Liver (tissue), 9 donors: ENCODE data around the gene CPNE4. TPM values are rescaled to one million over a fixed set of nuclear protein-coding genes. Genes with fewer than 3 reads are reported as not detected.

ENCODE experiments used
- DNase-seq: peaks from one replicate; pipeline ENCODE4 v3.0.0-alpha.2; 2017; ENCODE audit warnings: low spot score
- H3K27ac ChIP-seq, 2 donors: one replicate each; pipeline ENCODE4 v1.7.0; 2013; ENCODE audit warnings: inconsistent platforms in 2 of 2, low read length in 2 of 2, control low read depth in 1 of 2, low read depth in 1 of 2, mild to moderate bottlenecking in 1 of 2
- H3K27me3 ChIP-seq, 4 donors: one replicate each; pipeline versions ENCODE4 v1.6.1 to v1.7.0; 2013; ENCODE audit warnings: low read length in 3 of 4, inconsistent platforms in 1 of 4, mild to moderate bottlenecking in 1 of 4, moderate library complexity in 1 of 4; ENCODE audit not compliant: control insufficient read depth in 4 of 4, insufficient read depth in 4 of 4
- H3K36me3 ChIP-seq, 4 donors: one replicate each; pipeline versions ENCODE4 v1.6.1 to v1.7.0; 2013; ENCODE audit warnings: low read length in 3 of 4, mild to moderate bottlenecking in 3 of 4, low read depth in 1 of 4, moderate library complexity in 1 of 4; ENCODE audit not compliant: control insufficient read depth in 4 of 4, insufficient read depth in 3 of 4
- H3K4me1 ChIP-seq, 4 donors: one replicate each; pipeline versions ENCODE4 v1.6.1 to v1.7.0; 2013; ENCODE audit warnings: low read length in 3 of 4, mild to moderate bottlenecking in 3 of 4, moderate library complexity in 1 of 4; ENCODE audit not compliant: control insufficient read depth in 4 of 4, insufficient read depth in 4 of 4
- H3K4me3 ChIP-seq, 3 donors: one replicate each; pipeline versions ENCODE4 v1.6.1 to v1.7.0; 2013; ENCODE audit warnings: low read length in 3 of 3, control low read depth in 1 of 3, low read depth in 1 of 3, mild to moderate bottlenecking in 1 of 3
- H3K9ac ChIP-seq, 2 donors: one replicate each; pipeline ENCODE4 v1.7.0; 2013; ENCODE audit warnings: low read length in 2 of 2, mild to moderate bottlenecking in 2 of 2, moderate library complexity in 2 of 2, control low read depth in 1 of 2, low read depth in 1 of 2
- H3K9me3 ChIP-seq, 4 donors: one replicate each; pipeline versions ENCODE4 v1.6.1 to v1.7.0; 2013; ENCODE audit warnings: low read length in 3 of 4; ENCODE audit not compliant: control insufficient read depth in 4 of 4
- EGR1 ChIP-seq, 2 donors: IDR thresholded peaks; 2 replicates each; pipeline ENCODE4 v1.6.1; 2016 to 2018; ENCODE audit warnings: antibody characterized with exemption in 2 of 2, low read depth in 2 of 2
- FOXA2 ChIP-seq: IDR thresholded peaks from 2 replicates; pipeline ENCODE4 v1.6.1; 2016; ENCODE audit warnings: antibody characterized with exemption
- GABPA ChIP-seq, 2 donors: IDR thresholded peaks in 1 of 2; conservative IDR thresholded peaks in 1 of 2; 2 replicates each; pipeline ENCODE4 v1.6.1; 2016; ENCODE audit warnings: antibody characterized with exemption in 2 of 2, mild to moderate bottlenecking in 1 of 2, moderate library complexity in 1 of 2
- HNF4G ChIP-seq: IDR thresholded peaks from 2 replicates; pipeline ENCODE4 v1.6.1; 2016; ENCODE audit warnings: antibody characterized with exemption
- JUND ChIP-seq, 2 donors: IDR thresholded peaks; 2 replicates each; pipeline ENCODE4 v1.6.1; 2016; ENCODE audit warnings: antibody characterized with exemption in 2 of 2
- NR2F2 ChIP-seq: IDR thresholded peaks from 2 replicates; pipeline ENCODE4 v1.6.1; 2016; ENCODE audit warnings: antibody characterized with exemption
- RAD21 ChIP-seq, 2 donors: IDR thresholded peaks; 2 replicates each; pipeline ENCODE4 v1.6.1; 2016; ENCODE audit warnings: antibody characterized with exemption in 2 of 2, mild to moderate bottlenecking in 2 of 2
- RXRA ChIP-seq, 2 donors: IDR thresholded peaks; 2 replicates each; pipeline ENCODE4 v1.6.1; 2017 to 2018; ENCODE audit warnings: antibody characterized with exemption in 2 of 2, mild to moderate bottlenecking in 1 of 2
- SP1 ChIP-seq: IDR thresholded peaks from 2 replicates; pipeline ENCODE4 v1.6.1; 2018; ENCODE audit warnings: antibody characterized with exemption, mild to moderate bottlenecking
- TAF1 ChIP-seq: conservative IDR thresholded peaks from 2 replicates; pipeline ENCODE4 v1.6.1; 2016; ENCODE audit warnings: antibody characterized with exemption, mild to moderate bottlenecking
- YY1 ChIP-seq: IDR thresholded peaks from 2 replicates; pipeline ENCODE4 v1.6.1; 2016; ENCODE audit warnings: antibody characterized with exemption, mild to moderate bottlenecking
- WGBS: extraction: QIAGEN DNeasy Blood & Tissue Kit; methylation state at CpG from one replicate; pipeline ENCODE4 v1.1.7; 2013; 5-methylcytosine and 5-hydroxymethylcytosine counted together
- polyA plus RNA-seq, 2 donors: library from polyadenylated mRNA; stranded (reverse) in 1 of 2; unstranded in 1 of 2; fragments of 200-250 nt in 1 of 2; fragments of >200 nt in 1 of 2; fragmentation: Nextera tagmentation in 1 of 2; extraction: Ambion mirVana in 1 of 2; gene quantifications; one replicate each; pipeline versions ENCODE4 v1.2.1 to v1.2.3, GENCODE V29; 2013 to 2015
- total RNA-seq, 2 donors: library from RNA; depleted of rRNA; stranded (reverse); fragments of >200 nt; gene quantifications; one replicate each; pipeline ENCODE4 v1.2.3, GENCODE V29; 2014
- TF ChIP-seq, protein P1 (sequence below): IDR thresholded peaks from 2 replicates; pipeline ENCODE4 v1.6.1; 2016; ENCODE audit warnings: antibody characterized with exemption
- TF ChIP-seq, protein P2 (sequence below): IDR thresholded peaks from 2 replicates; pipeline ENCODE4 v1.6.1; 2016; ENCODE audit warnings: antibody characterized with exemption
- TF ChIP-seq, protein P3 (sequence below): fragments of 150-350 bp; IDR thresholded peaks from 2 replicates; pipeline ENCODE4 v1.5.1; 2017; ENCODE audit warnings: improper control_type of control experiment, low read depth, low read length; ENCODE audit not compliant: missing input control
- TF ChIP-seq, protein P4 (sequence below): IDR thresholded peaks from 2 replicates; pipeline ENCODE4 v1.6.1; 2016; ENCODE audit warnings: antibody characterized with exemption
- TF ChIP-seq, protein P5 (sequence below): IDR thresholded peaks from 2 replicates; pipeline ENCODE4 v1.6.1; 2016; ENCODE audit warnings: antibody characterized with exemption, mild to moderate bottlenecking
- donor health status: healthy.
- donor health status: healthy.
- donor health status: healthy.
- donor health status: healthy.
- donor health status: healthy.

CPNE4 gene
- total and polyA plus RNA-seq, 4 donors = under 0.01 to 0.03 TPM; not detected in 2

DNA sequence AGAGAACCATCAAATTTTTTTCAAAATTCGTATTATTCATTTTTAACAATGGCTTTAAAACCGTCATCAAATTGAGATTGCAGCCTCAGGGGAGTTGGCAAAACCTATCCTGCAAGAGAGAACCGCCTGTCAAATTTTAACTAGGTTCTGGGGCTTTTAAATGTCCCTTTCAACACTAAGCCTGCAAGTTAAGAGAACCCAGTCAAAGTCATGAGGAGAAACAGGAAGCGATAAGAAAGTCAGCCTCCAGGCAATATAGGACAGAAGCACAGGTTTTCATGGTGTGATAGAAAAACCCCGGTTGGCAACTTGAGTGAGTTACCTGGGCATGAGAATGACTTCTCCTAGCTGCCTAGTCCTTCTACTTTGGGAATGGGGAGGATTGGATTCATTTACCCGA is 59.8 kb downstream of the CPNE4 start:
- no peak for DNase-seq
- H3K9me3 ChIP-seq = no peaks in the 10 kb centered on the region
- no peak overlapping the region for H3K27ac ChIP-seq
- no peaks in the 10 kb centered on the region for H3K36me3 ChIP-seq
- H3K4me3 ChIP-seq = no peak overlapping the region
- no peaks in the 10 kb centered on the region for H3K4me1 ChIP-seq
- TF ChIP-seq JUND (IDR thresholded peaks at IDR 0.05) (no peak), NR2F2 (no peak), RXRA (IDR thresholded peaks at IDR 0.05) (no peak), FOXA2 (no peak), GABPA (IDR thresholded peaks at IDR 0.05 in 1 of 2, conservative IDR thresholded peaks at IDR 0.05 in 1 of 2) (no peak)
- TF ChIP-seq, protein P1, sequence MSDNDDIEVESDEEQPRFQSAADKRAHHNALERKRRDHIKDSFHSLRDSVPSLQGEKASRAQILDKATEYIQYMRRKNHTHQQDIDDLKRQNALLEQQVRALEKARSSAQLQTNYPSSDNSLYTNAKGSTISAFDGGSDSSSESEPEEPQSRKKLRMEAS = no peak
- TF ChIP-seq, protein P2, sequence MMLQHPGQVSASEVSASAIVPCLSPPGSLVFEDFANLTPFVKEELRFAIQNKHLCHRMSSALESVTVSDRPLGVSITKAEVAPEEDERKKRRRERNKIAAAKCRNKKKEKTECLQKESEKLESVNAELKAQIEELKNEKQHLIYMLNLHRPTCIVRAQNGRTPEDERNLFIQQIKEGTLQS = no peak
- H3K27me3 ChIP-seq = peaks cover 0 to 2% (median 0%) of the 10 kb centered on the region in 4 donors
- 61% methylated on average over 6 of the region's 6 CpGs for WGBS
- no peak overlapping the region for H3K9ac ChIP-seq

DNA sequence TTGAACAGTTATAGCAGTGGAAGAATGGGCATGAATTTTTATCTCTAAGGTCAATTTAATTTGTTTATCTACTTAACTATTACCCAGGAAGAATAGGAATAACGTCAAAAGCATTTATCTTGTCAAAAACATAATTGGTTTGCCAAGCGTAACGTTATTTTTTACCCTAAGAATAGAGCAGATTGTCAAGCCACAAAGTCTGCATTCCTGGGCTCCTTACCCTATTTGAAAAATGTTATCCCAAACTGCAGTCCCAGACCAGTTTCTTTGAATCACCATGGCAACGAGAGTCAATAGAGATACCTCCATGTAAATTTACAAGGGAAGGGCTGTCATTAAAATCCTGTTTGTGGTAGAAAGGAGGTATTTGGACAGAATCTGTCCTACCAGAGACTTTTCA is 61.1 kb downstream of the CPNE4 start:
- Histone ChIP-seq H3K4me1 (no peaks in the 10 kb centered on the region), H3K36me3 (no peaks in the 10 kb centered on the region), H3K27me3 (peaks cover 0 to 2% (median 0%) of the 10 kb centered on the region in 4 donors), H3K27ac (no peak overlapping the region), H3K4me3 (no peak overlapping the region), H3K9me3 (no peaks in the 10 kb centered on the region), H3K9ac (no peak overlapping the region)
- TF ChIP-seq EGR1 (IDR thresholded peaks at IDR 0.05; ENCODE audit: low read depth in 2 of 2) (no peak), FOXA2 (no peak), GABPA (IDR thresholded peaks at IDR 0.05 in 1 of 2, conservative IDR thresholded peaks at IDR 0.05 in 1 of 2) (no peak), RAD21 (IDR thresholded peaks at IDR 0.05) (no peak)
- TF ChIP-seq, protein P2 = no peak
- WGBS = 56% methylated on average over 4 of the region's 4 CpGs
- no peak for DNase-seq

DNA sequence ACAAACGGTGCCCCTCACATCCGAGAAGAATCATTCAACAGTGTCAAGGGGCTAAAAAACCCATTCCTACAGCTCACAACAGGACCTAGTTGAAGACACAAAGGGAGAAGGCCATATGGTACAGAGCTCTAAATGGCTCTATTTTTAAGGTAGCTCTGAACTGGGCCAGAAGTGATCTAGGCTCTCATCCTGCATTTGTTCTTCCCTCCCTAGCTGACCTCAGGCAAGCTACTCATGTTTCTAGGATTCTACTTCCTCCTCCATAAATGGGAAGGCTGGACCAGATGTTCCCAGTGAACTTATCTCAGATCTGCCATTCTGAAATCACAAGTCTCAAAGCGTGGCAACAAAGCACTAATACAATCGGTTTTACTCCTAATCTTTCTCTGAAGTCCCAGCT is 62.3 kb downstream of the CPNE4 start:
- H3K9ac ChIP-seq = no peak overlapping the region
- no peak overlapping the region for H3K4me3 ChIP-seq
- H3K27me3 ChIP-seq = peaks cover 0 to 2% (median 0%) of the 10 kb centered on the region in 4 donors
- H3K9me3 ChIP-seq = no peaks in the 10 kb centered on the region
- WGBS = 78% methylated on average over 4 of the region's 4 CpGs
- TF ChIP-seq FOXA2 (no peak), JUND (IDR thresholded peaks at IDR 0.05) (no peak), HNF4G (no peak), YY1 (no peak), NR2F2 (no peak), SP1 (no peak), GABPA (IDR thresholded peaks at IDR 0.05 in 1 of 2, conservative IDR thresholded peaks at IDR 0.05 in 1 of 2) (no peak), TAF1 (no peak), RAD21 (IDR thresholded peaks at IDR 0.05) (no peak), EGR1 (IDR thresholded peaks at IDR 0.05; ENCODE audit: low read depth in 2 of 2) (no peak)
- TF ChIP-seq, protein P3, sequence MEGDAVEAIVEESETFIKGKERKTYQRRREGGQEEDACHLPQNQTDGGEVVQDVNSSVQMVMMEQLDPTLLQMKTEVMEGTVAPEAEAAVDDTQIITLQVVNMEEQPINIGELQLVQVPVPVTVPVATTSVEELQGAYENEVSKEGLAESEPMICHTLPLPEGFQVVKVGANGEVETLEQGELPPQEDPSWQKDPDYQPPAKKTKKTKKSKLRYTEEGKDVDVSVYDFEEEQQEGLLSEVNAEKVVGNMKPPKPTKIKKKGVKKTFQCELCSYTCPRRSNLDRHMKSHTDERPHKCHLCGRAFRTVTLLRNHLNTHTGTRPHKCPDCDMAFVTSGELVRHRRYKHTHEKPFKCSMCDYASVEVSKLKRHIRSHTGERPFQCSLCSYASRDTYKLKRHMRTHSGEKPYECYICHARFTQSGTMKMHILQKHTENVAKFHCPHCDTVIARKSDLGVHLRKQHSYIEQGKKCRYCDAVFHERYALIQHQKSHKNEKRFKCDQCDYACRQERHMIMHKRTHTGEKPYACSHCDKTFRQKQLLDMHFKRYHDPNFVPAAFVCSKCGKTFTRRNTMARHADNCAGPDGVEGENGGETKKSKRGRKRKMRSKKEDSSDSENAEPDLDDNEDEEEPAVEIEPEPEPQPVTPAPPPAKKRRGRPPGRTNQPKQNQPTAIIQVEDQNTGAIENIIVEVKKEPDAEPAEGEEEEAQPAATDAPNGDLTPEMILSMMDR = no peak
- TF ChIP-seq, protein P4, sequence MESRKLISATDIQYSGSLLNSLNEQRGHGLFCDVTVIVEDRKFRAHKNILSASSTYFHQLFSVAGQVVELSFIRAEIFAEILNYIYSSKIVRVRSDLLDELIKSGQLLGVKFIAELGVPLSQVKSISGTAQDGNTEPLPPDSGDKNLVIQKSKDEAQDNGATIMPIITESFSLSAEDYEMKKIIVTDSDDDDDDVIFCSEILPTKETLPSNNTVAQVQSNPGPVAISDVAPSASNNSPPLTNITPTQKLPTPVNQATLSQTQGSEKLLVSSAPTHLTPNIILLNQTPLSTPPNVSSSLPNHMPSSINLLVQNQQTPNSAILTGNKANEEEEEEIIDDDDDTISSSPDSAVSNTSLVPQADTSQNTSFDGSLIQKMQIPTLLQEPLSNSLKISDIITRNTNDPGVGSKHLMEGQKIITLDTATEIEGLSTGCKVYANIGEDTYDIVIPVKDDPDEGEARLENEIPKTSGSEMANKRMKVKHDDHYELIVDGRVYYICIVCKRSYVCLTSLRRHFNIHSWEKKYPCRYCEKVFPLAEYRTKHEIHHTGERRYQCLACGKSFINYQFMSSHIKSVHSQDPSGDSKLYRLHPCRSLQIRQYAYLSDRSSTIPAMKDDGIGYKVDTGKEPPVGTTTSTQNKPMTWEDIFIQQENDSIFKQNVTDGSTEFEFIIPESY = no peak
- TF ChIP-seq, protein P5, sequence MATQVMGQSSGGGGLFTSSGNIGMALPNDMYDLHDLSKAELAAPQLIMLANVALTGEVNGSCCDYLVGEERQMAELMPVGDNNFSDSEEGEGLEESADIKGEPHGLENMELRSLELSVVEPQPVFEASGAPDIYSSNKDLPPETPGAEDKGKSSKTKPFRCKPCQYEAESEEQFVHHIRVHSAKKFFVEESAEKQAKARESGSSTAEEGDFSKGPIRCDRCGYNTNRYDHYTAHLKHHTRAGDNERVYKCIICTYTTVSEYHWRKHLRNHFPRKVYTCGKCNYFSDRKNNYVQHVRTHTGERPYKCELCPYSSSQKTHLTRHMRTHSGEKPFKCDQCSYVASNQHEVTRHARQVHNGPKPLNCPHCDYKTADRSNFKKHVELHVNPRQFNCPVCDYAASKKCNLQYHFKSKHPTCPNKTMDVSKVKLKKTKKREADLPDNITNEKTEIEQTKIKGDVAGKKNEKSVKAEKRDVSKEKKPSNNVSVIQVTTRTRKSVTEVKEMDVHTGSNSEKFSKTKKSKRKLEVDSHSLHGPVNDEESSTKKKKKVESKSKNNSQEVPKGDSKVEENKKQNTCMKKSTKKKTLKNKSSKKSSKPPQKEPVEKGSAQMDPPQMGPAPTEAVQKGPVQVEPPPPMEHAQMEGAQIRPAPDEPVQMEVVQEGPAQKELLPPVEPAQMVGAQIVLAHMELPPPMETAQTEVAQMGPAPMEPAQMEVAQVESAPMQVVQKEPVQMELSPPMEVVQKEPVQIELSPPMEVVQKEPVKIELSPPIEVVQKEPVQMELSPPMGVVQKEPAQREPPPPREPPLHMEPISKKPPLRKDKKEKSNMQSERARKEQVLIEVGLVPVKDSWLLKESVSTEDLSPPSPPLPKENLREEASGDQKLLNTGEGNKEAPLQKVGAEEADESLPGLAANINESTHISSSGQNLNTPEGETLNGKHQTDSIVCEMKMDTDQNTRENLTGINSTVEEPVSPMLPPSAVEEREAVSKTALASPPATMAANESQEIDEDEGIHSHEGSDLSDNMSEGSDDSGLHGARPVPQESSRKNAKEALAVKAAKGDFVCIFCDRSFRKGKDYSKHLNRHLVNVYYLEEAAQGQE = no peak
- TF ChIP-seq, protein P2 = no peak
- TF ChIP-seq, protein P1 = no peak
- H3K27ac ChIP-seq = no peak overlapping the region
- H3K36me3 ChIP-seq = no peaks in the 10 kb centered on the region
- no peaks in the 10 kb centered on the region for H3K4me1 ChIP-seq
- DNase-seq = no peak
